Effector memory CD4-positive, alpha-beta T cell (primary cell): ENCODE measurements around the gene KLHL29.

Source experiments
- DNase-seq, 3 donors: peaks; one replicate each; pipeline ENCODE4 v3.0.0-alpha.2; 2020
- H3K27ac ChIP-seq: 2 replicates; pipeline ENCODE4 v1.7.0; 2013; ENCODE audit warnings: mild to moderate bottlenecking, low read length, moderate library complexity; ENCODE audit not compliant: insufficient read depth, poor library complexity, severe bottlenecking
- H3K27me3 ChIP-seq: replicated peaks from 2 replicates; pipeline ENCODE4 v1.7.0; 2013; ENCODE audit warnings: mild to moderate bottlenecking, low read length; ENCODE audit not compliant: insufficient read depth, control insufficient read depth, poor library complexity, severe bottlenecking
- H3K36me3 ChIP-seq: 2 replicates; pipeline ENCODE4 v1.7.0; 2013; ENCODE audit warnings: mild to moderate bottlenecking, low read length, moderate library complexity; ENCODE audit not compliant: control insufficient read depth, insufficient read depth
- H3K4me1 ChIP-seq: 2 replicates; pipeline ENCODE4 v1.7.0; 2013; ENCODE audit warnings: low read length, mild to moderate bottlenecking; ENCODE audit not compliant: control insufficient read depth, insufficient read depth, poor library complexity, severe bottlenecking
- H3K4me3 ChIP-seq: 2 replicates; pipeline ENCODE4 v1.7.0; 2013; ENCODE audit warnings: low read length, low read depth, mild to moderate bottlenecking; ENCODE audit not compliant: insufficient read depth, poor library complexity, severe bottlenecking
- H3K9me3 ChIP-seq: 2 replicates; pipeline ENCODE4 v1.7.0; 2013; ENCODE audit warnings: mild to moderate bottlenecking, low read length, moderate library complexity; ENCODE audit not compliant: control insufficient read depth

Gene KLHL29

GRCh38 chr2:23688486-23689130 lies 303.6 kb downstream of the KLHL29 start:
- H3K9me3 ChIP-seq = no peaks in the 10 kb centered on the region

GRCh38 chr2:23689131-23689700 lies 304.2 kb downstream of the KLHL29 start:
- H3K36me3 ChIP-seq = no peaks in the 10 kb centered on the region
- no peaks in the 10 kb centered on the region for H3K27me3 ChIP-seq
- no peaks in the 10 kb centered on the region for H3K9me3 ChIP-seq
- H3K4me3 ChIP-seq = no peak overlapping the region
- H3K27ac ChIP-seq = no peak overlapping the region
- no peaks in the 10 kb centered on the region for H3K4me1 ChIP-seq
- no peak for DNase-seq

More at GRCh38 chr2:23688486-23689130, 303.6 kb downstream of the KLHL29 start:
- H3K4me1 ChIP-seq = no peaks in the 10 kb centered on the region
- no peaks in the 10 kb centered on the region for H3K27me3 ChIP-seq
- H3K4me3 ChIP-seq = no peak overlapping the region
- H3K27ac ChIP-seq = no peak overlapping the region
- DNase-seq = no peak
- H3K36me3 ChIP-seq = no peaks in the 10 kb centered on the region

GRCh38 chr2:23689891-23690290 lies 304.9 kb downstream of the KLHL29 start:
- DNase-seq = no peak
- Histone ChIP-seq H3K27me3 (no peaks in the 10 kb centered on the region), H3K4me1 (no peaks in the 10 kb centered on the region), H3K36me3 (no peaks in the 10 kb centered on the region), H3K27ac (no peak overlapping the region), H3K9me3 (no peaks in the 10 kb centered on the region), H3K4me3 (no peak overlapping the region)

GRCh38 chr2:23690421-23691105 lies 305.6 kb downstream of the KLHL29 start:
- H3K27ac ChIP-seq = no peak overlapping the region
- no peaks in the 10 kb centered on the region for H3K27me3 ChIP-seq
- no peaks in the 10 kb centered on the region for H3K4me1 ChIP-seq
- no peak for DNase-seq
- no peaks in the 10 kb centered on the region for H3K9me3 ChIP-seq
- no peaks in the 10 kb centered on the region for H3K36me3 ChIP-seq
- no peak overlapping the region for H3K4me3 ChIP-seq

GRCh38 chr2:23691106-23691470 lies 306.1 kb downstream of the KLHL29 start:
- H3K36me3 ChIP-seq = no peaks in the 10 kb centered on the region
- no peaks in the 10 kb centered on the region for H3K9me3 ChIP-seq
- H3K27ac ChIP-seq = no peak overlapping the region
- no peaks in the 10 kb centered on the region for H3K4me1 ChIP-seq
- no peaks in the 10 kb centered on the region for H3K27me3 ChIP-seq
- no peak for DNase-seq
- H3K4me3 ChIP-seq = no peak overlapping the region

GRCh38 chr2:23691565-23691964 lies 306.6 kb downstream of the KLHL29 start:
- no peak for DNase-seq
- Histone ChIP-seq H3K4me1 (no peaks in the 10 kb centered on the region), H3K36me3 (no peaks in the 10 kb centered on the region), H3K9me3 (no peaks in the 10 kb centered on the region), H3K4me3 (no peak overlapping the region), H3K27ac (no peak overlapping the region), H3K27me3 (no peaks in the 10 kb centered on the region)

GRCh38 chr2:23692263-23692662 lies 307.3 kb downstream of the KLHL29 start:
- Histone ChIP-seq H3K27ac (no peak overlapping the region), H3K27me3 (no peaks in the 10 kb centered on the region), H3K9me3 (no peaks in the 10 kb centered on the region), H3K4me3 (no peak overlapping the region), H3K4me1 (no peaks in the 10 kb centered on the region), H3K36me3 (peaks cover 3% of the 10 kb centered on the region)
- DNase-seq = no peak

- Histone ChIP-seq H3K4me3 (no peak overlapping the region), H3K9me3 (no peaks in the 10 kb centered on the region), H3K36me3 (peaks cover 3% of the 10 kb centered on the region), H3K27me3 (no peaks in the 10 kb centered on the region), H3K4me1 (no peaks in the 10 kb centered on the region), H3K27ac (no peak overlapping the region)
- no peak for DNase-seq
These were observed 308.0 kb downstream of the KLHL29 start for GRCh38 chr2:23692851-23693605.

- no peak overlapping the region for H3K4me3 ChIP-seq
- H3K27ac ChIP-seq = no peak overlapping the region
- no peak for DNase-seq
- H3K36me3 ChIP-seq = peaks cover 3% of the 10 kb centered on the region
- H3K27me3 ChIP-seq = no peaks in the 10 kb centered on the region
- H3K4me1 ChIP-seq = no peaks in the 10 kb centered on the region
- no peaks in the 10 kb centered on the region for H3K9me3 ChIP-seq
These were observed 308.6 kb downstream of the KLHL29 start for GRCh38 chr2:23693606-23693951.
